Ishikawa (cell line): ENCODE measurements around the gene RAC2.

Experiments used
- CEBPB ChIP-seq: IDR thresholded peaks from 2 replicates; pipeline ENCODE4 v1.6.1; 2012
- CREB1 ChIP-seq: IDR thresholded peaks from 2 replicates; pipeline ENCODE4 v1.6.1; 2012; ENCODE audit warnings: low read depth
- EGR1 ChIP-seq: IDR thresholded peaks from 2 replicates; pipeline ENCODE4 v1.6.1; 2012
- EP300 ChIP-seq: IDR thresholded peaks from 2 replicates; pipeline ENCODE4 v1.6.1; 2012; ENCODE audit warnings: borderline replicate concordance
- FOXM1 ChIP-seq: IDR thresholded peaks from 2 replicates; pipeline ENCODE4 v1.6.1; 2012; ENCODE audit warnings: low read depth, borderline replicate concordance
- MAX ChIP-seq: IDR thresholded peaks from 2 replicates; pipeline ENCODE4 v1.6.1; 2012
- NFIC ChIP-seq: IDR thresholded peaks from 2 replicates; pipeline ENCODE4 v1.6.1; 2012
- RAD21 ChIP-seq: IDR thresholded peaks from 2 replicates; pipeline ENCODE4 v1.6.1; 2012; ENCODE audit warnings: low read depth
- TAF1 ChIP-seq: IDR thresholded peaks from 2 replicates; pipeline ENCODE4 v1.6.1; 2012; ENCODE audit warnings: low read depth, mild to moderate bottlenecking
- TCF12 ChIP-seq: IDR thresholded peaks from 2 replicates; pipeline ENCODE4 v1.6.1; 2012; ENCODE audit warnings: low read depth
- TEAD4 ChIP-seq: IDR thresholded peaks from 2 replicates; pipeline ENCODE4 v1.6.1; 2012
- YY1 ChIP-seq: IDR thresholded peaks from 2 replicates; pipeline ENCODE4 v1.6.1; 2012; ENCODE audit warnings: low read depth
- ZBTB7A ChIP-seq: IDR thresholded peaks from 2 replicates; pipeline ENCODE4 v1.6.1; 2012; ENCODE audit warnings: low read depth
- TF ChIP-seq, protein P1 (sequence below): IDR thresholded peaks from 2 replicates; pipeline ENCODE4 v1.6.1; 2012; ENCODE audit warnings: low read depth, mild to moderate bottlenecking
- TF ChIP-seq, protein P2 (sequence below): IDR thresholded peaks from 2 replicates; pipeline ENCODE4 v1.6.1; 2012

Gene RAC2

GRCh38 chr22:37178350-37179125, 65.5 kb downstream of the RAC2 start:
- TF ChIP-seq, protein P1, sequence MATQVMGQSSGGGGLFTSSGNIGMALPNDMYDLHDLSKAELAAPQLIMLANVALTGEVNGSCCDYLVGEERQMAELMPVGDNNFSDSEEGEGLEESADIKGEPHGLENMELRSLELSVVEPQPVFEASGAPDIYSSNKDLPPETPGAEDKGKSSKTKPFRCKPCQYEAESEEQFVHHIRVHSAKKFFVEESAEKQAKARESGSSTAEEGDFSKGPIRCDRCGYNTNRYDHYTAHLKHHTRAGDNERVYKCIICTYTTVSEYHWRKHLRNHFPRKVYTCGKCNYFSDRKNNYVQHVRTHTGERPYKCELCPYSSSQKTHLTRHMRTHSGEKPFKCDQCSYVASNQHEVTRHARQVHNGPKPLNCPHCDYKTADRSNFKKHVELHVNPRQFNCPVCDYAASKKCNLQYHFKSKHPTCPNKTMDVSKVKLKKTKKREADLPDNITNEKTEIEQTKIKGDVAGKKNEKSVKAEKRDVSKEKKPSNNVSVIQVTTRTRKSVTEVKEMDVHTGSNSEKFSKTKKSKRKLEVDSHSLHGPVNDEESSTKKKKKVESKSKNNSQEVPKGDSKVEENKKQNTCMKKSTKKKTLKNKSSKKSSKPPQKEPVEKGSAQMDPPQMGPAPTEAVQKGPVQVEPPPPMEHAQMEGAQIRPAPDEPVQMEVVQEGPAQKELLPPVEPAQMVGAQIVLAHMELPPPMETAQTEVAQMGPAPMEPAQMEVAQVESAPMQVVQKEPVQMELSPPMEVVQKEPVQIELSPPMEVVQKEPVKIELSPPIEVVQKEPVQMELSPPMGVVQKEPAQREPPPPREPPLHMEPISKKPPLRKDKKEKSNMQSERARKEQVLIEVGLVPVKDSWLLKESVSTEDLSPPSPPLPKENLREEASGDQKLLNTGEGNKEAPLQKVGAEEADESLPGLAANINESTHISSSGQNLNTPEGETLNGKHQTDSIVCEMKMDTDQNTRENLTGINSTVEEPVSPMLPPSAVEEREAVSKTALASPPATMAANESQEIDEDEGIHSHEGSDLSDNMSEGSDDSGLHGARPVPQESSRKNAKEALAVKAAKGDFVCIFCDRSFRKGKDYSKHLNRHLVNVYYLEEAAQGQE = no peak
- no peak for TF ChIP-seq TAF1
- TF ChIP-seq NFIC = no peak
- TF ChIP-seq CEBPB = no peak
- no peak for TF ChIP-seq RAD21
- TF ChIP-seq ZBTB7A = no peak
- no peak for TF ChIP-seq TCF12
- TF ChIP-seq MAX = no peak
- no peak for TF ChIP-seq EP300
- no peak for TF ChIP-seq TEAD4
- no peak for TF ChIP-seq EGR1
- no peak for TF ChIP-seq CREB1
- TF ChIP-seq YY1 = no peak
- TF ChIP-seq, protein P2, sequence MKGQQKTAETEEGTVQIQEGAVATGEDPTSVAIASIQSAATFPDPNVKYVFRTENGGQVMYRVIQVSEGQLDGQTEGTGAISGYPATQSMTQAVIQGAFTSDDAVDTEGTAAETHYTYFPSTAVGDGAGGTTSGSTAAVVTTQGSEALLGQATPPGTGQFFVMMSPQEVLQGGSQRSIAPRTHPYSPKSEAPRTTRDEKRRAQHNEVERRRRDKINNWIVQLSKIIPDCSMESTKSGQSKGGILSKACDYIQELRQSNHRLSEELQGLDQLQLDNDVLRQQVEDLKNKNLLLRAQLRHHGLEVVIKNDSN = no peak

DNA sequence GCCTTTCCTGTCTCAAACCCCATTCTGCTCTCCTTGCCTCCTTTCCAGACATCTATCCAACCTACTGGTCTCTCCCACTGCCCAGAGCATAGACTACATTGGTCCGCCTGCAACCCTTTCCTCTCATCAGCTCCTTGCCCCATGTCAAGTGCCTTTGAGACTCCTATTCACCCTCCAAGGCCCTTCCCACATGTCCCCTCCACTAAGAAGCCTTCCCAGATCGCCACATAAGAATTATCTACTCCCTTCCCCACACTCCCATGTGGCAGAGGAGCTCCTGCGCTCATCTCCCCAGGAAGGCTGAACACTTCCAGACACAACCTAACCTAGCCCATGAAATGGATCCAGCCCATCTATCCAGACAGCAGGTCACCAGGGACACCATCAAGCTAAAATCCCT, 66.3 kb downstream of the RAC2 start:
- TF ChIP-seq NFIC (no peak), TEAD4 (no peak), EP300 (no peak), ZBTB7A (no peak), MAX (no peak), CREB1 (no peak), FOXM1 (no peak), TCF12 (no peak), TAF1 (no peak), YY1 (no peak)
- TF ChIP-seq, protein P2 = no peak

DNA sequence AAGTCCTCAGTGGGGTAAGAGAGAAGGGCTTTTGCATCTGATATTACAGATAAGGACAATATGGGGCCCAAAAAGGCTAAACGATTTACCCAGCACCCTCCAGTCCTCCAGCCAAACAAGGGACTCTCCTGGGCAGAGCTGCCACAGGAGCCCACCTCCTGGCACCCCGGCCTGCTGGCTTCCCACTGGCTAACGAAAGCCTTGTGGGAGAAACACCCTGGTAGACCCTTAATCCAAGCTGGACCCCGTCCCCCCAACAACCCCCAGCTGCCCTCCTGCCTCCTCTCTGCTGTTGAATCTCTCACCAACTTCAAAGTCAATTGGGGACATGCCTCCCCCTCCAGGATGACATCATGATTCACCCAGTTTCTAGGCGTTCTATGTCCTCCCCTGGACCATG, 66.8 kb downstream of the RAC2 start:
- TF ChIP-seq MAX = no peak
- no peak for TF ChIP-seq YY1
- TF ChIP-seq, protein P1 = no peak
- TF ChIP-seq ZBTB7A = no peak

DNA sequence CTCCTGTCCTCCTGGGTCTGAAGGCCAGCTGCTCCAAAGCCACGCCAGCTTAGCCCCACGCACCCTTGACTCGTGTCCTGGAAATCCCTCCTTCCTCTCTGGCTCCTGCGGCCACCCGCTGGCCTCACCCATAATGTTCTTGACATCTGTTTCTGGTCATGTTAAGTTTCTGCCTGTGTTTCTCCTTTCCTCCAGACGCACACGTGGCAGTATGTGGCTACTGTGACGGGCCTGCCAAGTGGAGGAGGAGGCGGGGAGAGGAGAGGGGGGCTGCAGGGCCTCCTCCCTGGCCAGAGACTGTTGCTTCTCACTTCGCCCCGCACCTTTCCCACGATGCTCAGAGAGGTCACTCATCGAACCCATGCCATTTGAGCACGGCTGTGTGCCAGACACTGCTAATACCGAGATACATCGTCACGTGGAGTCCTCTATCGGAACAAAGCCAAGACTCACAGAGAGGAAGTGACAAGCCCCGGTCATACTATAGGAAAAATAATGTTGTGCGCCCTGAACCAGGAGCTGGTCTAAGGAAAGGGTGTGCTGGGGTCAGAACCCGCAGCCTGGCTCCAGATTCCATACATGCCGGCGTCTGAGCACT, 67.5 kb downstream of the RAC2 start:
- no peak for TF ChIP-seq YY1

DNA sequence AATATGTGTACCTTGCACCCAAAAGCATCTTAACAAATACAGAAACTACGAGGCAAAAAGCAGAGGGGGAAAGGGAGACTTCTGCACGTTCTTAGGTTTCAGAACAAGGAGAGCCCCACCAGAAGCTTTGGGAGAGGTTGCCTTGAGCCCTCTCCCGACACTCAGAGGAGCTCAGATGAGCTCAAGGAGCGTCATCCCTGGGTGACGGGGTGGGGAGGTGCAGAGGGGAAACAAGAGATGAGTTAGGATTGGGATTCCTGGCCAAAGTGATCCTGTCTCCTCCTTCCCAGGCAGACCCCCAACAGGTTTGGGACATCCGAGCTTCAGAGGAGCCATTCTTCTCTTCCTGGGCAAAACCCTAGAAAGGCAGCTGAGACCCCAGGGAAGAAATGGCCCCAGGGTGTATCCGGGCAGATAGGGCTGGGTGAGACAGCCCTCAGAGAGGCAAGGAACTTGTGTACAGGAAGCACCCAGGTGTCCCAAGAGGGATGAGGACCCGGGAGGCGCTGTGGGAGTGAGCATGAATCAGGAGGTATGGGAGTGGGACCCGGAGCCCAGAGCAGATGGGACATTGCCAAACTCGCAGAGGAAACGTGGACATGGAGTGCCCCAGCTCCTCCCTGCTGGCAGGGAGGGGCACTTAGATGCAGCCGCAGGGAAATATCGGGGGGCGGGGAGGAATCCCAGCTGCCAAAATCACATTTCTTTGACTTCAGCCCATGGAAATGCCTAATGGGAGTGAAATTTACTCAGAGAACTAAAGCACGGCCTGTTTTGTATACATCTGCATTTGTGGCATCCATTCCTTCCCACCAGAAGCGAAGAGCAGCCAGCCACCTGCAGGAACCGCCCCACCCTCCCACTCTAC, 68.4 kb downstream of the RAC2 start:
- no peak for TF ChIP-seq ZBTB7A
- TF ChIP-seq, protein P2 = no peak
- no peak for TF ChIP-seq YY1
- no peak for TF ChIP-seq FOXM1
- TF ChIP-seq MAX = no peak
- TF ChIP-seq TCF12 = no peak
- TF ChIP-seq CEBPB = no peak
- TF ChIP-seq NFIC = no peak
- no peak for TF ChIP-seq TAF1
- no peak for TF ChIP-seq EP300
- no peak for TF ChIP-seq TEAD4
- TF ChIP-seq, protein P1 = no peak
- TF ChIP-seq EGR1 = no peak
- TF ChIP-seq CREB1 = no peak
- TF ChIP-seq RAD21 = no peak
